Measurements from ENCODE around the gene CENPX.

Gene CENPX

GRCh38 chr17:82022310-82022980 lies at the start of gene CENPX:
CENPX (minus strand) TSS chr17:82022878; CDS start chr17:82022861, 17 bp downstream.
- in situ Hi-C loops (cut with MboI; ENCODE audit: low sequenced_read_pairs): no loop called here

DNA sequence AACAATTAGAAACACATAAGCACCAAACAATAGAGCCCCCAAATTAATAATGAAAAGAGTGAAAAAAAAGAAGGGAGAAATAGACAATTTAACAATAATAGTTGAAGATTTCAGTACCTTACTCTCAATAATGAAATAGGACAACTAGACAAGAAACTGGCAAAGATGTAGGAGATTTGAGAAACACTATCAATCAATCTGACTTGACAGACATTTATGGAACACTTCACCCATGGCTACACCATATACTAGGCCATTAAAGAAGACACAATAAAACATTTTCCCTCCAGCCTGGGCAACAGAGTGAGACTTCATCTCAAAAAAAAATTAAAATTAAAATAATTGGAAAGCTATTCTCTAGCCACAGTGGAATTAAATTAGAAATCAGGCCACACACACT lies 47.9 kb upstream of the CENPX start:
- in situ Hi-C loops (cut with MboI; ENCODE audit: low sequenced_read_pairs): no loop called here

- in situ Hi-C loops (cut with MboI; ENCODE audit: low sequenced_read_pairs): no loop called here
These were observed 43.1 kb upstream of the CENPX start, which contains the start of gene DUS1L for GRCh38 chr17:82065638-82066303. DUS1L (minus strand) TSS chr17:82065804; CDS start chr17:82065059, 745 bp downstream.

DNA sequence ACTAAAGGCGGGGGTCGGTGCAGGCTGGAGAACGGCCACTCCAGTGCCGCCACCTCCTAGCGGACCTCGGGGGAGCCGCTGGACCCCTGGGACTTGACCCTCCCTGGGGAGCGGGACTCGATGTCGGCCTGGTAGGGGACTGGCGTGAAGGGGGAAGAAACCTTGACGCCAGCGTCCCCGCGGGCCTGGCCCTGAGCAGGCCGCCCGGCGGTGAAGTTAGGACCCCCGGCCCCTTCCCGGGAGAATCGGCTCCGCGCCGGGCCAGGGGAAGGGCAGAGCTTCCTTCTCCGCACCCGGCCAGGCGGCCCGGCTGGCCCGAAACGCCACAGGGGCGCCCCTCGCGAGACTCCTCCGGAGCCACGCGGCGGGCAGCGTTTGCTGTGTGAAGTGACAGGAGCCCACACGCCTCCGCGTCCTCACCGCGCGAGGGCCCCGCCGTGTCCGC lies 42.5 kb upstream of the CENPX start:
- in situ Hi-C loops (cut with MboI; ENCODE audit: low sequenced_read_pairs): no loop called here

DNA sequence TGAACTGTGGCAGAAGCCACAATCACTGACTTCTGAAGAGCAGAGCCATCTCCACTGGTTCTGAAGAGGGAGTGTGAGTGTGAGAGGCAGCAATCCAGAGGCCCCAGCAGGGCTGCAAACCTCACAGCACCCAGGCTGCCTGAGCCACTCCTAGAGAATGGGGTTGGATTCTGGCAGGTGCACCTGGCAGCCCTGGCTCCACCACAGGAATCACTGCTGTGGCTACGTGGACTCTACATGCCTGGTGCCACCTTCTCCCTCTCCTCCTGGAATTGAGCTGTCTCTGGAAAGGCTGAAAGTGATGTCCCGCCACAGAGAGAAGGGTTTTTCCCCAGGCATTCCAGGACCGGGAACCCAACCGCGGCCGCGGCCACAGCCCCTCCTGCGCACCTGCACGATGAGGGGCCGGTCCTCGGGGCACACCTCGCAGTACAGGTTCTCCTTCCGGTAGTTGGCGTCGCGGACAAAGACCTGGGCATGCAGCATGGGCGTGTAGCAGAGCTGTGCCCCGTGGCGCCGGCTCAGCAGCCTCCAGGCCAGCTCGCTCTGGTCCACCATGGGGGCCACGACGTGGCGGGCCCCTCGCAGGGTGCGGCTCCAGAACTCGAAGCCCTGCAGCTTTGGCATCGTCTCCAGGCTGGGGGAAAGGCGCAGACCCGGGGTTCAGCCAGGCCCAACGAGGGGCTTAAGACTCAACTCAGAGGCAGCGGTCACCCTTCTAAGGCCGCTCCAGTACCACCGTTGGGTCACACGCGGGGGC lies 41.9 kb upstream of the CENPX start:
- in situ Hi-C loops (cut with MboI; ENCODE audit: low sequenced_read_pairs): no loop called here

- in situ Hi-C loops (cut with MboI; ENCODE audit: low sequenced_read_pairs): no loop called here
These were observed 41.0 kb upstream of the CENPX start for GRCh38 chr17:82063424-82064415.

DNA sequence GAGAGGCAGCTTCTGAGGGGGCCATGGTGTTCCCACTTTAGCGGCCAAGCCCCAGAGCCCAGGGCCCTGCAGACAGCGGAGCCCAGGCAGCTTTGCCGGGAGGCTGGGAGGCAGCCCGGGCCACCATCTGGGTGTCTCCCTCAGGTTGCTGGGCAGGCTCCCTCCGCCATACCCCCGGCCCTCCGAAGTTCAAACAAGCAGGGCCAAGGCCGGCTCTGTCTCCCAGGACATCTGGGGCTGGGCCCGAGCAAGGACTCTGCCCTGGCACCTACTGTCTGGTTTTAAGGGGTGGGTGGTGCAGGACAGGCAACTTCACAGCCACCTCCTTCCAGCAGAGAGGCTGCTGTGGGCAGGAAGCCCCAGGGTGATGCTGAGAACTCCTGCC lies 40.3 kb upstream of the CENPX start:
- in situ Hi-C loops (cut with MboI; ENCODE audit: low sequenced_read_pairs): no loop called here

- in situ Hi-C loops (cut with MboI; ENCODE audit: low sequenced_read_pairs): no loop called here
These were observed 39.7 kb upstream of the CENPX start for GRCh38 chr17:82062076-82062983.

DNA sequence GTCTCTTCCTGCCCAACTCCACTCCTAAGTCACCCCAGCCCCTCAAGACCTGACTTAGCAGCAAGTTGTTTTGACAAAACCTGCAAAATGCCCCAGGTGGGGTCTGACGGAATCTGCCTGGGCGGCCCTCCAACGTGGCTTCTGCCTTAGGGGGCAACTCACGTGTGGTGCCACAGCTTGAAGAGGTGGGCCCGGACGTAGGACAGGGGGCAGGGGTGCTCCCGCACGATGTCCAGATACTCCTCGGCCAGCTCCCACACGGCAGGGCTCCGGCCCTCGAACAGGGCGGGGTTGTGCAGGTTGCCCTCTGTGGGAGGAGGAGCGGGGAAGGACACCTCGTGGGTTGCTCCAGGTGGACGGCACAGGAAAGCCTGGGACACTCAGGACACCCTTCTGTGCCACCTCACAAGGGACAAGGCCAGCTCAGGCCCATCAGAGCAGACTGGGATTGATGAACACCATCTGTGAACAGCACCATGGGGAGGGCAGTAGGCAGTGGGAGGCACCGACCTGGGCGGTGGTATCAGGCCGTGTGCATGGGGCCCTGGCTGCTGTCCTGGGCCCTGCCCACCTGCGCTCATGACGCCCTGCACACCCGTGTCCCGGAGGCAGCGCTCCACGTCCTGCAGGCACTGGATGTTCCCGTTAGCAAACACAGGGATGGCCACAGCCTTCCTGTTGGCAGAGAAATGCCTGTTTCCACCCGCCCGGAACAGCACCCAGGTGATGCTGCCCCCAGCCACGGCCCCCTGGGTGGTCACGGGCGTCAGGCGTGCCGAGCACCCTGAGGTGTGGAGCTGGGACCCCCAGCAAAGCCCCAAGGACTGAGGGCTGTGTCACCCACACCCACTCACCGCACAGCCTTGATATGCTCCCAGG lies 38.6 kb upstream of the CENPX start:
- in situ Hi-C loops (cut with MboI; ENCODE audit: low sequenced_read_pairs): no loop called here

GRCh38 chr17:82060614-82061013 lies 37.9 kb upstream of the CENPX start:
- in situ Hi-C loops (cut with MboI; ENCODE audit: low sequenced_read_pairs): no loop called here

- in situ Hi-C loops (cut with MboI; ENCODE audit: low sequenced_read_pairs): no loop called here
These were observed 37.3 kb upstream of the CENPX start for GRCh38 chr17:82060001-82060380.

DNA sequence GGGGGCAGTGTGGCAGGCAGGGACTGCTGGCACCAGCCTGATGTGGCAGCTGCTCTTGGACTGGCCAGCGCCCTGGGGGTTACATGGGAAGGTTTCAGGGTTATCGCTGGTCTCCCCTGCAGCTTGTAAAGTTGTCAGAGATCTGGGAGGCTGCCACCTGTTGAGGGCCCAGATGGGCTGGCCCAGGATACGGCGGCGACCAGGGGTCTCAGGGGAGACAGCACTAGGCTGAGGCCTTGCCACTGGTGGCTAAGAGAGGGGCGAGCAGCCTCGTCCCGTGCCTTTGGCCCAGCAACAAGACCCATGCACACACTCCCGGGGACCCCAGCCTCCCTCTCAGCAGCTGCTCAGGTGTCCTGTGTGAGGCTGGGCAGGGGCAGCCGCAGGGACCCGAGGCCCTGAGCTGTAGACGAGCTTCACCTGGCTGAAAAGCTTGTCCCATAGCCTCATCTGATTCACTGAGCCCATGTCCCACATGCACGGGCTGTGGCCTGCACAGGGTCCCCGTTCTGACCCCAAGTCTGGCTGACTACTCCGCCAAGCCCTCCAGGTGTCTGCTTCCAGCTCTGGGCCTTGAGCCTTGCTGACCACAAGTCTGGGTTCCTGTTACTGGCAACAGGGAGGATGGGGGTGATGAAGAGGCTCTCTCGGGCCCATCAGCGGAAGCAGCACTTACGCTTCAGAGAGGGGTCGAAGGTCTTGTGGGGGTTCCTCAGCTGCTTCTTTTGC lies 36.8 kb upstream of the CENPX start:
- in situ Hi-C loops (cut with MboI; ENCODE audit: low sequenced_read_pairs): no loop called here

GRCh38 chr17:82058855-82059249 lies 36.2 kb upstream of the CENPX start:
- in situ Hi-C loops (cut with MboI; ENCODE audit: low sequenced_read_pairs): no loop called here

GRCh38 chr17:82058230-82058854 lies 35.7 kb upstream of the CENPX start:
- in situ Hi-C loops (cut with MboI; ENCODE audit: low sequenced_read_pairs): no loop called here

DNA sequence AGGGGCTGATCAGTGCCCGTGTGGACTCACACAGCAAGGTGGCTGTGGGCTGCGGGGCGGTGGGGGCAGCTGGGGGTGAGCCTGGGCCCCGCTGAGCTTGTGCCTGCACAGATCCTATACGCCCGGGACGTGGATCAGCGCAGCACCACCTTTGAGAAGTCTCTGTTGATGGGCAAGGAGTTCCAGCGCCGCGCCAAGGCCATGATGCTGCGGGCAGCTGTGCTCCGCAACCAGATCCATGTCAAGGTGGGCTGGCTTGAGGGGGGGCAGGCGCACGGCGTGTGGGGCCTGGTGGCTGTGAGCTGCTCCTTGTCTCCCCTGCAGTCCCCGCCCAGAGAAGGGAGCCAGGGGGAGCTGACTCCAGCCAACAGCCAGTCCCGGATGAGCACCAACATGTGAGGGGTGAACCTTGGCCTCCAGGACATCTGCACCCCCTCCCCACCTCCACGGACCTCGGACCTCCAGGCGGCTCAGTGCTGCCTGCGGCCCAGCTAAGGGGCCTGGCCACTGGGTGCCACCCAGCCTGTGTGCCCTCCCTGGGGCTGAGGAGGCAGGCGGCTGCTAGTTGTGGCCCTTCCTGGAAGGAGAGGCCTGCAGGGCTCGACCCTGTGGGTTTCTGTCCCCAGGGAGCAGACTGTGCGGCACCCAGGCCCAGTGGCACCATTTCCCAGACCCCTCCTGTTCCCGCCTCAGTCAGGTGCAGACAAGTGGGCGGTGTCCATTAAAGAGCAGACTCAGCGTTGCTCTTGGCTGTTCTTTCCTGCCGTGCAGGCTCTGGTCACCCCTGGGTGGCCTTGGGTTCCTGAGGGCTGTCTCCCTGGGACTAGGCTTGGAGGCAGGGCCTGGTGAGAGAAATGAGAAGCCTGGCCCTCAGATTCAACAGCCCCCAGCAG lies 34.3 kb upstream of the CENPX start:
- in situ Hi-C loops (cut with MboI; ENCODE audit: low sequenced_read_pairs): no loop called here

DNA sequence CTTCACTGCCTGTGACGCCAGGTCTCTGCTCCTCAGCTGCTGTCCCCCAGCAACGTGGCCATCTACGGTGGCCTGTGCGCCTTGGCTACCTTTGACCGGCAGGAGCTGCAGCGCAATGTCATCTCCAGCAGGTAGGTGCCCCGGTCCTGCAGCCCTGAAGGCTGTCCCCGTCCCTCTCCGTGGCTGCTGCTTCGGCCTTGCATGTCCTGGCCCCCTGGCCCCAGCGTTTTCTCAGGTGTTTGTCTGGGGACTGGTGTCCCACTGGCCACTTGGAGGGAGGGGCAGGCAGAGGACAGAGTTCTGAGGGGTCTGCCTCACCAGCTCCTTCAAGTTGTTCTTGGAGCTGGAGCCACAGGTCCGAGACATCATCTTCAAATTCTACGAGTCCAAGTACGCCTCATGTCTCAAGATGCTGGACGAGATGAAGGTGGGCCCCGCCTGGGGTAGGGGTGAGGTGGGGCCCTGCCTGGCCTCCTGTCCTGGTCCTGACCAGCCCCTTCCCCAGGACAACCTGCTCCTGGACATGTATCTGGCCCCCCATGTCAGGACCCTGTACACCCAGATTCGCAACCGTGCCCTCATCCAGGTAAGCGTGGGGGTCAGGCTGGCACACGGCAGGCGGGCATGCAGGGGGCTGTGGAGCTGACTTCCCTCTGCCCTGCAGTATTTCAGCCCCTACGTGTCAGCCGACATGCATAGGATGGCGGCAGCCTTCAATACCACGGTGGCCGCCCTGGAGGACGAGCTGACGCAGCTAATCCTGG lies 33.5 kb upstream of the CENPX start:
- in situ Hi-C loops (cut with MboI; ENCODE audit: low sequenced_read_pairs): no loop called here

Measured in HL-60/S4 (cell line).